Measurements from ENCODE around the gene HMCN2. TPM values are rescaled to one million over a fixed set of nuclear protein-coding genes. Genes with fewer than 3 reads are reported as not detected.

Gene HMCN2
- total RNA-seq, 1 donor, result under 0.01 TPM

- no peak for TF ChIP-seq CTCF (IDR thresholded peaks at IDR 0.05; ENCODE audit: extremely low read depth, low read depth, low read length)
- Histone ChIP-seq H3K4me1 (ENCODE audit: insufficient read depth, low read length) (peaks cover 13% of the 10 kb centered on the region), H3K4me3 (ENCODE audit: insufficient read depth, low read length) (no peak overlapping the region), H3K27ac (ENCODE audit: low read depth, low read length) (no peak overlapping the region), H3K9me3 (ENCODE audit: low read depth, low read length) (no peaks in the 10 kb centered on the region), H3K27me3 (ENCODE audit: insufficient read depth, low read length) (no peaks in the 10 kb centered on the region), H2AFZ (ENCODE audit: low read length) (no peak overlapping the region), H3K79me2 (ENCODE audit: insufficient read depth, low read length) (peaks cover 2% of the 10 kb centered on the region), H3K36me3 (ENCODE audit: insufficient read depth, low read length) (peaks cover 7% of the 10 kb centered on the region), H4K20me1 (ENCODE audit: insufficient read depth, low read length) (peaks cover 59% of the 10 kb centered on the region), H3K4me2 (ENCODE audit: insufficient read depth, low read length) (no peak overlapping the region)
- no peak for DNase-seq (ENCODE audit: insufficient read length, low spot score, missing footprints)
These were observed 188.7 kb downstream of the HMCN2 start for GRCh38 chr9:130454096-130454811.

GRCh38 chr9:130454812-130455325, 189.3 kb downstream of the HMCN2 start:
- peaks cover 7% of the 10 kb centered on the region for H3K36me3 ChIP-seq (ENCODE audit: insufficient read depth, low read length)
- H3K4me2 ChIP-seq (ENCODE audit: insufficient read depth, low read length), result no peak overlapping the region
- H3K79me2 ChIP-seq (ENCODE audit: insufficient read depth, low read length), result peaks cover 2% of the 10 kb centered on the region
- H3K4me3 ChIP-seq (ENCODE audit: insufficient read depth, low read length), result no peak overlapping the region
- no peaks in the 10 kb centered on the region for H3K27me3 ChIP-seq (ENCODE audit: insufficient read depth, low read length)
- no peaks in the 10 kb centered on the region for H3K9me3 ChIP-seq (ENCODE audit: low read depth, low read length)
- DNase-seq (ENCODE audit: insufficient read length, low spot score, missing footprints), result no peak
- H3K4me1 ChIP-seq (ENCODE audit: insufficient read depth, low read length), result peaks cover 13% of the 10 kb centered on the region
- H4K20me1 ChIP-seq (ENCODE audit: insufficient read depth, low read length), result peaks cover 57% of the 10 kb centered on the region
- H2AFZ ChIP-seq (ENCODE audit: low read length), result no peak overlapping the region
- no peak for TF ChIP-seq CTCF (IDR thresholded peaks at IDR 0.05; ENCODE audit: extremely low read depth, low read depth, low read length)
- no peak overlapping the region for H3K27ac ChIP-seq (ENCODE audit: low read depth, low read length)

GRCh38 chr9:130458027-130458803, 192.7 kb downstream of the HMCN2 start:
- no peak for DNase-seq (ENCODE audit: insufficient read length, low spot score, missing footprints)
- no peak for TF ChIP-seq CTCF (IDR thresholded peaks at IDR 0.05; ENCODE audit: extremely low read depth, low read depth, low read length)

GRCh38 chr9:130458804-130459067, 193.2 kb downstream of the HMCN2 start:
- no peak for TF ChIP-seq CTCF (IDR thresholded peaks at IDR 0.05; ENCODE audit: extremely low read depth, low read depth, low read length)
- no peaks in the 10 kb centered on the region for H3K79me2 ChIP-seq (ENCODE audit: insufficient read depth, low read length)
- DNase-seq (ENCODE audit: insufficient read length, low spot score, missing footprints), result no peak
- no peaks in the 10 kb centered on the region for H3K27me3 ChIP-seq (ENCODE audit: insufficient read depth, low read length)
- no peaks in the 10 kb centered on the region for H3K9me3 ChIP-seq (ENCODE audit: low read depth, low read length)
- H2AFZ ChIP-seq (ENCODE audit: low read length), result no peak overlapping the region
- H3K4me3 ChIP-seq (ENCODE audit: insufficient read depth, low read length), result no peak overlapping the region
- H3K27ac ChIP-seq (ENCODE audit: low read depth, low read length), result no peak overlapping the region
- H3K36me3 ChIP-seq (ENCODE audit: insufficient read depth, low read length), result peaks cover 7% of the 10 kb centered on the region
- H3K4me1 ChIP-seq (ENCODE audit: insufficient read depth, low read length), result no peaks in the 10 kb centered on the region
- H3K4me2 ChIP-seq (ENCODE audit: insufficient read depth, low read length), result no peak overlapping the region
- H4K20me1 ChIP-seq (ENCODE audit: insufficient read depth, low read length), result peaks cover 40% of the 10 kb centered on the region

More at GRCh38 chr9:130458027-130458803, 192.7 kb downstream of the HMCN2 start:
- no peaks in the 10 kb centered on the region for H3K9me3 ChIP-seq (ENCODE audit: low read depth, low read length)
- H3K79me2 ChIP-seq (ENCODE audit: insufficient read depth, low read length), result no peaks in the 10 kb centered on the region
- peaks cover 46% of the 10 kb centered on the region for H4K20me1 ChIP-seq (ENCODE audit: insufficient read depth, low read length)
- H3K4me1 ChIP-seq (ENCODE audit: insufficient read depth, low read length), result no peaks in the 10 kb centered on the region
- H3K36me3 ChIP-seq (ENCODE audit: insufficient read depth, low read length), result peaks cover 7% of the 10 kb centered on the region
- H3K27me3 ChIP-seq (ENCODE audit: insufficient read depth, low read length), result no peaks in the 10 kb centered on the region
- H3K4me3 ChIP-seq (ENCODE audit: insufficient read depth, low read length), result no peak overlapping the region
- H3K27ac ChIP-seq (ENCODE audit: low read depth, low read length), result no peak overlapping the region
- H2AFZ ChIP-seq (ENCODE audit: low read length), result no peak overlapping the region
- H3K4me2 ChIP-seq (ENCODE audit: insufficient read depth, low read length), result no peak overlapping the region
